ENCODE measurements around the gene PEX3. TPM values are rescaled to one million over a fixed set of nuclear protein-coding genes. Genes with fewer than 3 reads are reported as not detected.

PEX3 gene
- total RNA-seq, 1 donor from 2014 or later: 18.8 TPM

- no peak for DNase-seq
- H3K4me3 ChIP-seq: no peak overlapping the region
- no peak for ATAC-seq
- no peaks in the 10 kb centered on the region for H3K4me1 ChIP-seq
- intact Hi-C loops (cut with DNase I): no loop called here
- H3K27ac ChIP-seq: no peak overlapping the region
- peaks cover 52% of the 10 kb centered on the region for H3K36me3 ChIP-seq
- TF ChIP-seq CTCF (IDR thresholded peaks at IDR 0.05): no peak
- H3K27me3 ChIP-seq: no peaks in the 10 kb centered on the region
- H3K9me3 ChIP-seq: no peaks in the 10 kb centered on the region
Observed at GRCh38 chr6:143501851-143502250, 51.2 kb downstream of the PEX3 start.

DNA sequence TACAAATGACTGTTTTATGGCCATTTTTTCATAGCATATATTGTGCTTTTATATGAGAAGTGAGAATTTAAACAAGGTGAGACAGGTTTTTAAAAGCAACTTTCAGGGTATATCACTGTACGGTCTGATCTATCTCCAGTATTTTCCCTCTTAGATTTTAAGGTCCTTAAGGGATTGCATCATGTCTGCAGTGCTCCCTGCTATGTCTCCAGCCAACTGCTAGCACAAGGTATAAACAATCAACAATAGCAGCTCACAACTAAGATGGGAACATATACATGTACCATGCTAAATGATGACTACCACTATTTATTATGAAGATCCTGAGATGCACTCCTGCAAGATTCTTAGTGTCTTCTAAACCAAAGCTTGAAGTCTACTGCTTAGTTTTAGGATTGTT is 53.8 kb downstream of the PEX3 start:
- no peak for TF ChIP-seq CTCF (IDR thresholded peaks at IDR 0.05)
- H3K27ac ChIP-seq: no peak overlapping the region
- DNase-seq (no peak), ATAC-seq (no peak)
- peaks cover 8% of the 10 kb centered on the region for H3K4me1 ChIP-seq
- H3K4me3 ChIP-seq: no peak overlapping the region
- peaks cover 49% of the 10 kb centered on the region for H3K36me3 ChIP-seq
- H3K27me3 ChIP-seq: no peaks in the 10 kb centered on the region
- no peaks in the 10 kb centered on the region for H3K9me3 ChIP-seq
- intact Hi-C loops (cut with DNase I): no loop called here

DNA sequence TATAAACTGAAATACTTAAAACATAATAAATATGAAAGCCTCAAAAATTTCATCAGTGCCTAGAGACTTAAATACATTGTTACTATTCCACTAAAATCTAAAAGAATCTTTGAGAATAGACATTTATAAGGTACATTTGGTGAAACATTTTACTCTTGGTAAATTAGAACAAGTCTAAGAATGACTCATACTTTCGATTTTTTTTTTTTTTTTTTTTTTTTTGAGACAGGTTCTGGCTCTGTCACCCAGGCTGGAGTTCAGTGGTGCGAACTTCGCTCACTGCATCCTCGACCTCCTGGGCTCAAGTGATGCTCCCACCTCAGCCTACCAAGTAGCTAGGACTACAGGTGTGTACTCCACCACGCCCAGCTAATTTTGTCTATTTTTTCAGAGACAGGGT is 54.5 kb downstream of the PEX3 start:
- Histone ChIP-seq H3K9me3 (no peaks in the 10 kb centered on the region), H3K27me3 (no peaks in the 10 kb centered on the region), H3K27ac (no peak overlapping the region), H3K4me1 (peaks cover 10% of the 10 kb centered on the region), H3K4me3 (no peak overlapping the region), H3K36me3 (peaks cover 48% of the 10 kb centered on the region)
- intact Hi-C loops (cut with DNase I): no loop called here
- DNase-seq: no peak
- TF ChIP-seq CTCF (IDR thresholded peaks at IDR 0.05): no peak
- no peak for ATAC-seq

DNA sequence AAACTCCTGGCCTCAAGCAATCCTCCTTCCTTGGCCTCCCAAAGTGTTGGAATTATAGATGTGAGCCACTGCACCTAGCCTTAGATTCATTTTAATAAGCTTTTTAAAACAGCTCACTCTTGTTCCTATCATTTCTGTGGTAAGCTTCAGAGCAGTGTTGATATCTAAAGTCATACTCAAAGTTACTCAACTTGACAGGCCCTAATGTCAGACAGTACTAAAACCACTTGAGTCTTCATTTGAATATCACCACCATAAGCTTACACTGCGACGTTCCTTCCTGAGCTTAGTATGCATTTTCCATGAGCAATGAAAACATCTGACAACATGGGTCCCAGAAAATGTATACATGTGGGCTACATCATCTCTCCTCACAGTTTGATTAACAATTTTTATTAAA is 54.9 kb downstream of the PEX3 start:
- no peak overlapping the region for H3K4me3 ChIP-seq
- H3K27me3 ChIP-seq: no peaks in the 10 kb centered on the region
- ATAC-seq (no peak), DNase-seq (no peak)
- no peak for TF ChIP-seq CTCF (IDR thresholded peaks at IDR 0.05)
- peaks cover 45% of the 10 kb centered on the region for H3K36me3 ChIP-seq
- intact Hi-C loops (cut with DNase I): no loop called here
- H3K4me1 ChIP-seq: peaks cover 10% of the 10 kb centered on the region
- H3K9me3 ChIP-seq: no peaks in the 10 kb centered on the region
- H3K27ac ChIP-seq: no peak overlapping the region

- Histone ChIP-seq H3K4me1 (peaks cover 10% of the 10 kb centered on the region), H3K36me3 (peaks cover 41% of the 10 kb centered on the region), H3K4me3 (no peak overlapping the region), H3K9me3 (no peaks in the 10 kb centered on the region), H3K27ac (no peak overlapping the region), H3K27me3 (no peaks in the 10 kb centered on the region)
- no peak for TF ChIP-seq CTCF (IDR thresholded peaks at IDR 0.05)
- ATAC-seq: no peak
- DNase-seq: no peak
- intact Hi-C loops (cut with DNase I): no loop called here
Observed at GRCh38 chr6:143506199-143506598, 55.6 kb downstream of the PEX3 start.

- no peak for ATAC-seq
- intact Hi-C loops (cut with DNase I): no loop called here
- H3K27me3 ChIP-seq: no peaks in the 10 kb centered on the region
- H3K27ac ChIP-seq: no peak overlapping the region
- TF ChIP-seq CTCF (IDR thresholded peaks at IDR 0.05): no peak
- H3K36me3 ChIP-seq: peaks cover 41% of the 10 kb centered on the region
- no peak for DNase-seq
- H3K4me3 ChIP-seq: no peak overlapping the region
- peaks cover 10% of the 10 kb centered on the region for H3K4me1 ChIP-seq
- H3K9me3 ChIP-seq: no peaks in the 10 kb centered on the region
Observed at GRCh38 chr6:143506620-143507019, 56.0 kb downstream of the PEX3 start.
